Retinal pigment epithelial cell (primary cell): Measurements from ENCODE around the gene CDADC1.

Source experiments
- DNase-seq: peaks from one replicate; pipeline ENCODE4 v3.0.0-alpha.2; 2010; ENCODE audit warnings: low read depth
- H3K4me3 ChIP-seq: 2 replicates; pipeline ENCODE4 v1.5.1; 2011; ENCODE audit warnings: mild to moderate bottlenecking, low read length, control low read depth, moderate library complexity
- CTCF ChIP-seq: conservative IDR thresholded peaks from 2 replicates; pipeline ENCODE4 v1.5.1; 2011; ENCODE audit warnings: low read depth, low read length, control low read depth, inconsistent platforms

Gene CDADC1

GRCh38 chr13:49235856-49236431, 11.8 kb upstream of the CDADC1 start:
- TF ChIP-seq CTCF, result no peak

GRCh38 chr13:49238621-49239020, 9.1 kb upstream of the CDADC1 start:
- no peak overlapping the region for H3K4me3 ChIP-seq
- no peak for DNase-seq
- no peak for TF ChIP-seq CTCF

More at GRCh38 chr13:49235856-49236431, 11.8 kb upstream of the CDADC1 start:
- H3K4me3 ChIP-seq, result no peak overlapping the region
- DNase-seq, result no peak

- TF ChIP-seq CTCF, result peak; percentile 62
- no peak for DNase-seq
- H3K4me3 ChIP-seq, result no peak overlapping the region
These were observed 7.7 kb upstream of the CDADC1 start for GRCh38 chr13:49240017-49240416.

- no peak for DNase-seq
- TF ChIP-seq CTCF, result no peak
- H3K4me3 ChIP-seq, result no peak overlapping the region
These were observed 6.4 kb upstream of the CDADC1 start for GRCh38 chr13:49241296-49241695.

GRCh38 chr13:49245101-49245500, 2.6 kb upstream of the CDADC1 start:
- TF ChIP-seq CTCF, result no peak
- no peak for DNase-seq
- no peak overlapping the region for H3K4me3 ChIP-seq

- peak overlapping the region; percentile 99 for H3K4me3 ChIP-seq
- TF ChIP-seq CTCF, result no peak
- DNase-seq, result no peak
These were observed 679 bp upstream of the CDADC1 start for GRCh38 chr13:49246850-49247642.

GRCh38 chr13:49248622-49249002, 887 bp downstream of the CDADC1 start:
- peak overlapping the region; percentile 99 for H3K4me3 ChIP-seq
- no peak for DNase-seq
- TF ChIP-seq CTCF, result peak; percentile 41
